GM18951 (cell line): ENCODE results near the gene SLC32A1.

Experiments
- POLR2A ChIP-seq: IDR thresholded peaks from 4 replicates; pipeline ENCODE4 v1.6.1; 2011; ENCODE audit warnings: mild to moderate bottlenecking; ENCODE audit not compliant: insufficient read length, insufficient read depth; ENCODE audit errors: extremely low read depth
- in situ Hi-C: fragments of 300-500 bp; cut with MboI; formaldehyde crosslinking; loops from one replicate; pipeline ENCODE4 v1.12.0; 2022; ENCODE audit warnings: low sequenced_read_pairs, mixed read lengths, inconsistent platforms; ENCODE audit not compliant: unreplicated experiment

The SLC32A1 gene

DNA sequence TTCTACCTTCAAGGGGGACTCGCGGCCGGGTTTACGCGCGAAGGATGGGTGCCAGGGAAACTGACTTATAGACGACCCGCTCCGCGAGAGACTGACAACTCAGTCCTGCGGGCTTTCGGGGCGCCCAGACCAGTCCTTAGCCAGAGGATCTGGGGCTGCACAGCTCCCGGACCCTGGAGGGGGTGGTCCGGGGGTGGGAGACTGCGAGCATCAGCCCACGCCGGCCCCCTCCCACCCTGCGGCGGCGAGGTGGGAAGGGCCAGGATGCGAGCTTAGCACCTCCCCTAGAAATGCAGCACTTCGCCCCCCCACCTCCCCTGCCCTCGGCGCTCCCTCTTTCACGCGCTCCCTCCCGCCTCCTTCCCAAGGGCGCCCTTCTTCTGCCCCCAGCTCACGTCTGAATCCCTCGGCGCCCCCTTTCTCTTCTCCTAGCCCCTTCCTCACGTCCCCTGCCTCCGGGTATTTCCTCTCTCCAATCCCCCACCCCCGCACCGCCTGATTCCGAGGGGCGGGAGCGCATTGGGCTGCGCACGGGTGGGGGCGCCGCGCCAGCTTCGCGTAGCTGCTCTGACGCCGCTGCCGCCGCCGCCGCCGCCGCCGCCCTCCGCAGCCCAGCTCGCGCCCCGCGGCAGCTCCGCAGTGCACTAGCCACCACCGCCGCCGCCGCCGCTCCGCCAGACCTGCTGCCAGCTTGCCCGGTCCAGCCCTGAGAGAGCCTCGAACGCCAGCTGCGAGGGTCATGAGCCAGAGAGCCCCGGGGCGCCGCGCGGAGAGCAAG lies at the start of gene SLC32A1:
TSS of gene SLC32A1 (plus strand) at position 639 of the 778 bp plus-strand sequence. CDS start 239 bp downstream, outside the sequence.
- in situ Hi-C loops = no loop called here
- TF ChIP-seq POLR2A = no peak

DNA sequence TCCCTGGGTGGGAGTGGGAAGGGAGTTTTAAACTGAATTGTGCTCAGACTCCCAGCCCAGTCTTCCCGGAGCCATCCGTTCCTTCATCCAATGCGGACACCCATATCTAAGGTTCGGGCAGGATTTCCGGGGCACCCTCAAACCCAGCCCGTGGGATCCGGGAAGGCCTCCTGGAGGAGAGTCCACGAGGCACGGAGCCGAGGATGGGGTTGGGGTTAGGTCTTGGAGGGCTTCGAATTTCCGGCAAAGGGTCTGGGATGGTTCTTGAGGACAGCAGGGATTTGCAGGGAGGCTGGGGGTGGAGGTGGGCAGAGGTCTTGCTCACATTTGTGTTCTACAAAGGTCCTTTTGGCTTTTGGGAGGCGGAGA lies 49.5 kb upstream of the SLC32A1 start:
- in situ Hi-C loops = no loop called here
- TF ChIP-seq POLR2A = no peak

- in situ Hi-C loops = no loop called here
- no peak for TF ChIP-seq POLR2A
Observed at GRCh38 chr20:38676576-38676975, 47.7 kb upstream of the SLC32A1 start.

- in situ Hi-C loops = no loop called here
- no peak for TF ChIP-seq POLR2A
Observed at GRCh38 chr20:38680500-38681306, 43.6 kb upstream of the SLC32A1 start.

- in situ Hi-C loops = no loop called here
- TF ChIP-seq POLR2A = no peak
Observed at GRCh38 chr20:38685271-38685670, 39.0 kb upstream of the SLC32A1 start.

DNA sequence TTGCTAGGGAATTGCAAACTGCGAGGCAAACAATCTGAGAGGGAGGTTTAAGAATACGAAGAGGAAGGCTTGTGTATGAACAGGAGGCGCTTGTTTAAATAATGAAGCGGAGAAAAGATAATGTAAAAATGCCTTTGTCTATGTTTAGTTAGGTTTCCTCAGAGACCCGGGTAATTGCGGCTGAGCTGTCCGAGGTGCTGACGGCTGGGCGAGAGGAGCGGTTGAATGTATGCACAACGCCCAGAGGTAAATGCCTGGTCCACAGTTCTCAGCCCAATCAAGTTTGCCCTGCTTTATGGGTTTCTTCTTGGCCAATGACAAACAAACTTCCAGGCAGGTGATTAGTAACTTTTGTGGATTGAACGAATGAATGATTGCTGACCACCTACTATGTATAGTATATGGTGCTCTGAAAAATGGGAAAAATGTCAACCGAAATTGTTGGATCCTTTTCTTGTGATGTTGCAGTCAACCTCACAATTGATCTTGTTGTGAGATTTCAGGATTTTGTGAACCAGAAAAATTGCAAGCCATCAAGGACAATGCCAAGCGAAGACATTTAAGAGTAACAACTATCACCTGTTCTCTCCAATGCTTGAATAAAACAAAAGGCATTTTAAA lies 38.3 kb upstream of the SLC32A1 start:
- no peak for TF ChIP-seq POLR2A
- in situ Hi-C loops = no loop called here

DNA sequence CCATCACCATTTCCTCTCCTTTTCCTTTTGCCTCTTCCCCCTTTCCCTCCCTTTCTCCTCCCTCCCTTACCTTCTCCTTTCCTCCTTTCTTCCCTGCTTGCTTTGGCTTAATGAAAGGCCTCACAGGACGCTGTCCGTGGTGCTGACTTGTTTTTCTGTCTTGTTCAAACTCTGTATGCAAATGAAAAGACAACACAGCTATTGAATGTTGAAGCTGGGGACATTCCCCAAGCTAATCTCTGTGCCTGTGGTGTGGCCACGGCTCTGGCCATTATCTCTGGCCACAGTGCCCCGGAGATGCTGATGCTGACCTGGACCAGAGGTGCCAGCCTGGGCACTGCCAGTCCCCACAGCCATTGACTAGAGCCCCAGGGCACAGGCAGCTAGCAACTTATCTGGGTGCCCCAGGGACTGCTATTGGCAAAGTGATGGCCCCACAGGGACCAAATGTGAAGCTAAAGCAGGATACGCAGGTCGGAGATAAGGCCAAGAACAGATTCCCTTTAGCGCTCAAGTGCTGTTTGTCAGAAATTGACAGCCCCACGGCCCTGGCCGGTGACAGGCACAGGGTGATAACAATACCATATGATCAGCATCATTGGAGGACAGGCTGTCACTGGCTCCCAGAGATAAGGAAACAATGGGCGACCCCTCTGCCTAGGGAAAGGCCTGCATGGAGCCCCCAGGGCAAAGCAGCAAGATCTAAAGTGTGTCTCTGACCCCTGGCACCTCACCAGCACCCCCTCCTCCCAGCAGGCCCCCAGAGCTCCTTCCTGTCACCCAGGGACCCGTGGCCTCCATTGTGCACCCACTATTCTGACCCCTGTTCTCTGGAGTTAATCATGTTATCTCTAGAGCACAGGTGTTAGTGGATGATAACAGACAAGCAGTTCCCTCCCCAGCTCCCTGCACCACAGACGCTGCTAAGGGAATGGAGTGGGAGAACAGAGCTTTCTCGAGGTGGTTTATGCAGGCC lies 31.6 kb upstream of the SLC32A1 start:
- no peak for TF ChIP-seq POLR2A
- in situ Hi-C loops = no loop called here

- no peak for TF ChIP-seq POLR2A
- in situ Hi-C loops = no loop called here
Observed at GRCh38 chr20:38697306-38697705, 27.0 kb upstream of the SLC32A1 start.

DNA sequence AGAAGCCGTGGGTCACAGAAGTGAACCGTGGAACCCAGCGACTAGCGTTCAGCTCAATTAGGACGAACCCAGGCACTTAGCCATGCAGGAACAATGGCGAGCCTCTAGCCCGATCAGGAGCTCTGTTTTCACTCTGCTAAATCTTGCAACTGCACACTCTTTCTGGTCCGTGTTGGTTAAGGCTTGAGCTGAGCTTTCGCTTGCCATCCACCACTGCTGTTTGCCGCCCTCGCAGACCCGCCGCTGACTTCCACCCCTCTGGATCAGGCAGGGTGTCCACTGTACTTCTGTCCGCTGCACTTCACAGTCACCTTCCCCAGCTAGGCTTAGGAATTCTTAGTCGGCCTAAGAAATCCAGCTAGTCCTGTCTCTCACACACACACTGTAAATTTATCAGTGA lies 25.7 kb upstream of the SLC32A1 start:
- in situ Hi-C loops = no loop called here
- no peak for TF ChIP-seq POLR2A

- no peak for TF ChIP-seq POLR2A
- in situ Hi-C loops = loop anchor here (5.0 kb wide), 1 partner anchor 33 kb away; no protein-coding TSS in a partner anchor
Observed at GRCh38 chr20:38700141-38700540, 24.1 kb upstream of the SLC32A1 start.

GRCh38 chr20:38700926-38701325 lies 23.4 kb upstream of the SLC32A1 start:
- in situ Hi-C loops = loop anchor here (5.0 kb wide), 1 partner anchor 34 kb away; no protein-coding TSS in a partner anchor

GRCh38 chr20:38703526-38703925 lies 20.8 kb upstream of the SLC32A1 start:
- no peak for TF ChIP-seq POLR2A
- in situ Hi-C loops = loop anchor here (5.0 kb wide), 1 partner anchor 36 kb away; no protein-coding TSS in a partner anchor

More at GRCh38 chr20:38700926-38701325, 23.4 kb upstream of the SLC32A1 start:
- no peak for TF ChIP-seq POLR2A
